Pancreas (tissue), 10 donors: Measurements from ENCODE around the gene ZNF566. TPM values are rescaled to one million over a fixed set of nuclear protein-coding genes. Genes with fewer than 3 reads are reported as not detected.

ENCODE experiments used
- ATAC-seq, 4 donors: fragments of 200-7000 bp; cut with Tn5 transposase; one replicate each; pipeline versions ENCODE4 v1.8.0 to v1.9.1; 2020; ENCODE audit warnings: mild to moderate bottlenecking in 4 of 4, moderate library complexity in 4 of 4
- DNase-seq, 6 donors: peaks; one replicate each; pipeline ENCODE4 v3.0.0-alpha.2; 2020
- FAIRE-seq: peaks from 2 replicates; lab custom pipeline; 2012; peaks lifted over from hg19 to GRCh38; lab: Jason Lieb, UNC
- H3K27ac ChIP-seq, 4 donors: fragments of 200-600 bp; sonication (generic); 1 replicate in 3 of 4; 2 replicates in 1 of 4; pipeline versions ENCODE4 v1.5.0 to v1.8.0; 2020
- H3K27me3 ChIP-seq, 4 donors: fragments of 200-600 bp; one replicate each; pipeline ENCODE4 v1.8.0; 2021
- H3K36me3 ChIP-seq, 3 donors: fragments of 200-600 bp; sonication (generic) in 1 of 3; one replicate each; pipeline versions ENCODE4 v1.5.0 to v1.8.0; 2020 to 2021
- H3K4me1 ChIP-seq, 3 donors: fragments of 200-600 bp; one replicate each; pipeline ENCODE4 v1.8.0; 2021
- H3K4me3 ChIP-seq, 4 donors: fragments of 200-600 bp; sonication (generic) in 2 of 4; one replicate each; pipeline versions ENCODE4 v1.5.0 to v1.8.0; 2020 to 2021
- H3K9me3 ChIP-seq, 4 donors: fragments of 200-600 bp; one replicate each; pipeline ENCODE4 v1.8.0; 2021
- WGBS, 2 donors: extraction: QIAGEN DNeasy Blood & Tissue Kit; methylation state at CpG; one replicate each; pipeline ENCODE4 v1.1.7; 2013; 5-methylcytosine and 5-hydroxymethylcytosine counted together
- intact Hi-C, 3 donors: fragments of 100-400 bp; cut with DNase I; formaldehyde crosslinking; loops; one replicate each; pipeline versions ENCODE4 v1.11.1 to v1.14.2; 2022
- polyA plus RNA-seq, 2 donors: library from polyadenylated mRNA; stranded (reverse); fragments of 200-250 nt; gene quantifications; one replicate each; pipeline ENCODE4 v1.2.3, GENCODE V29; 2013
- total RNA-seq, 6 donors: library from RNA; stranded (reverse); fragmentation: NEBNext Ultra II Directional in 4 of 6; extraction: Animal tissue kit (Norgen Biotek cat#: 25700) in 4 of 6; gene quantifications; one replicate each; pipeline versions ENCODE4 v1.2.1 to v1.2.4, GENCODE V29; 2021 to 2023
- TF ChIP-seq, protein P1 (sequence below), 4 donors: fragments of 200-600 bp; sonication (generic) in 3 of 4; IDR thresholded peaks; one replicate each; pipeline versions ENCODE4 v1.5.0 to v1.8.0; 2021; ENCODE audit warnings: antibody characterized with exemption in 4 of 4
- donor health status: healthy with polysubstance abuse.
- donor health status: DM: no; HTN: no; CAD: no; lungs with moderate emphysema.
- donor health status: DM: no; HTN: no; CAD: no.
- donor health status: control.
- donor health status: control.
- donor health status: Bipolar disorder and iron deficiency.
- donor health status: DM: yes; HTN: yes; CAD: no.
- donor health status: DM: no; HTN: no; CAD: no.
- donor health status: DM: no; HTN: no; CAD: no.
- donor health status: DM: yes; HTN: yes; CAD: no.

The ZNF566 gene
- total RNA-seq (1 to 10 TPM; 3.4 to 6.9 (median 4.8) TPM), polyA plus RNA-seq (1 to 10 TPM; 2.9 to 6.2 TPM)

DNA sequence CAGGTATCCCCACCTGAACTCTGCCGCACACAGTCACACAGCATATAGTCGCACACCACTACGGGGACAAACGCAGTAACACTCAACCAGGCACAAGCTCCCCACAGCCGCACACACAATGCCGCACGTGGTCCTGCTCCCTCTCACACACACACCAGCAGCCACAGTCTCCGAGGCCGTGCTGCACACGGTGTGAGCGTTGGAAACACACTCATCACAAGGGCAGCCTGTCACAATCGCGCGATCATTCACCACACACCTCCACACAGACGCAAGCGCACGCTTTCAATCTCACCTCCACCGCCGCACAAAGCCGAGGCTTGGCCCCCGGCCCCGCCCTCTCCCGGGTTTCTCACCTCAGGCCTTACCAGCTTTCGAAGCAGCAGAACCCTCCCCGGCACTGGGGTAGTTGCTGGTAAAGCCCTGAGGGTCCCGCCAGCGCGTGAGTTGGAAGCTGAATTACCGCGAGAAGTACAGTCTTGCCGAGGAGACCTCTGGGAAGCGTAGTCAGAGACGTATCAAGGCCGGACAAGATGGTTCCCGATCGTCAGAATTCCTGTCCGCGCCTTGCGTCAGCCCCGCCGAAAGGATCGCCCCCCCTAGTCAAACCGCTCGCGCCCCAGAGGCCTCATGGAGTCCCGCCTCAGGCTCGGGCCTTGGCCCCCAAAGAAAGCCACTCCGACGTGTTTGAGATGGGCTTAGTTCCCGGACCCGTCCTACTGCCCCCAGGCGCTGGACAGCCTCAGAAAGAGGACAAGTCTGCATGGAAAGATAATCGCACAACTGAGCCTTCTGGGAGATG lies at the start of gene ZNF566:
Gene ZNF566 (minus strand): TSS at position 444 of the 802 bp plus-strand sequence. CDS start 13,004 bp downstream, outside the sequence.
- WGBS, 2 donors: 0% methylated on average over 53 of the region's 53 CpGs
- Histone ChIP-seq H3K9me3 (no peaks in the 10 kb centered on the region), H3K27me3 (no peaks in the 10 kb centered on the region), H3K4me3 (peak within 1 kb of the TSS; percentile 51 to 78 (median 66)), H3K36me3 (no peaks in the 10 kb centered on the region), H3K4me1 (peaks cover 0 to 7% (median 0%) of the 10 kb centered on the region in 3 donors), H3K27ac (peak within 1 kb of the TSS; percentile 74 to 95 (median 84))
- intact Hi-C loops: no loop called here
- DNase-seq (peak; percentile 84 to 94 (median 90)), ATAC-seq (peak; percentile 94 to 99 (median 98)), FAIRE-seq (no peak)
- TF ChIP-seq, protein P1, sequence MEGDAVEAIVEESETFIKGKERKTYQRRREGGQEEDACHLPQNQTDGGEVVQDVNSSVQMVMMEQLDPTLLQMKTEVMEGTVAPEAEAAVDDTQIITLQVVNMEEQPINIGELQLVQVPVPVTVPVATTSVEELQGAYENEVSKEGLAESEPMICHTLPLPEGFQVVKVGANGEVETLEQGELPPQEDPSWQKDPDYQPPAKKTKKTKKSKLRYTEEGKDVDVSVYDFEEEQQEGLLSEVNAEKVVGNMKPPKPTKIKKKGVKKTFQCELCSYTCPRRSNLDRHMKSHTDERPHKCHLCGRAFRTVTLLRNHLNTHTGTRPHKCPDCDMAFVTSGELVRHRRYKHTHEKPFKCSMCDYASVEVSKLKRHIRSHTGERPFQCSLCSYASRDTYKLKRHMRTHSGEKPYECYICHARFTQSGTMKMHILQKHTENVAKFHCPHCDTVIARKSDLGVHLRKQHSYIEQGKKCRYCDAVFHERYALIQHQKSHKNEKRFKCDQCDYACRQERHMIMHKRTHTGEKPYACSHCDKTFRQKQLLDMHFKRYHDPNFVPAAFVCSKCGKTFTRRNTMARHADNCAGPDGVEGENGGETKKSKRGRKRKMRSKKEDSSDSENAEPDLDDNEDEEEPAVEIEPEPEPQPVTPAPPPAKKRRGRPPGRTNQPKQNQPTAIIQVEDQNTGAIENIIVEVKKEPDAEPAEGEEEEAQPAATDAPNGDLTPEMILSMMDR (IDR thresholded peaks at IDR 0.05): no peak

DNA sequence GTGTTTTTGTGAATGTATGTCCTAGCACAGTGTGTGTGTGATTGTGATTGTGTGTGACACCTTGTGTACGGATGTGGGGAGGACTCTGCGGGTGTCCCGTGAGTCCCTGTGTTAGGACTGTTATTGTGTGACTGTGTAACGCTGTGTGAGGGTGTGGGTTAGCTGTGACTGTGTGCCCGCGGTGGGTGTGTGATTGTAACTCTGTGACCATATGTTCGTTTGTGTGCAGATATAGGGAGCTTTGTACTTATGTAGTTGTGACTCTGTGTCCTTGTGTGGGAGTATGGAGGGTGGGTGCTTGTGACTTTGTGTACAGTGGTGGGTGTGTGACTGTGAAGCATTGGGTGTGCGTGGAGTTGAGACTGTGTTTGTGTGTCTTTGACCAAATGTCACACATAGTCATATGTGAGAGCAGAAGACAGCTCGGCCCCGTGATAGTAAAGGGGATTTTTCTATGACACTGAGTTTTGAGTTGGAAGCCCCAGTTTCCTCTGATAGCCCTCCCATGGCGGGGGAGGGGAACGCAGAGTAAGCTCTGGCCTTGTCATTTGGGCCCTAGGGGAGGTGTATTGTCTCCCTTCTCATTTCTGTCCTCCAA lies 39.7 kb upstream of the ZNF566 start:
- TF ChIP-seq, protein P1 (IDR thresholded peaks at IDR 0.05): no peak
- Histone ChIP-seq H3K9me3 (peaks cover 0 to 2% (median 0%) of the 10 kb centered on the region in 4 donors), H3K4me3 (peak overlapping the region; percentile 48 to 69 (median 57)), H3K27me3 (no peaks in the 10 kb centered on the region), H3K27ac (peak overlapping the region; percentile 25 to 93 (median 82)), H3K4me1 (peaks cover 0 to 13% (median 9%) of the 10 kb centered on the region in 3 donors), H3K36me3 (peaks cover 0 to 1% (median 0%) of the 10 kb centered on the region in 3 donors)
- intact Hi-C loops: no loop called here
- WGBS, 2 donors: 4 to 7% methylated on average over 12 of the region's 12 CpGs
- ATAC-seq: peak; percentile 9 to 24 (median 14)
- no peak for FAIRE-seq
- DNase-seq: peak in 1 of 6 donors; percentile 12

DNA sequence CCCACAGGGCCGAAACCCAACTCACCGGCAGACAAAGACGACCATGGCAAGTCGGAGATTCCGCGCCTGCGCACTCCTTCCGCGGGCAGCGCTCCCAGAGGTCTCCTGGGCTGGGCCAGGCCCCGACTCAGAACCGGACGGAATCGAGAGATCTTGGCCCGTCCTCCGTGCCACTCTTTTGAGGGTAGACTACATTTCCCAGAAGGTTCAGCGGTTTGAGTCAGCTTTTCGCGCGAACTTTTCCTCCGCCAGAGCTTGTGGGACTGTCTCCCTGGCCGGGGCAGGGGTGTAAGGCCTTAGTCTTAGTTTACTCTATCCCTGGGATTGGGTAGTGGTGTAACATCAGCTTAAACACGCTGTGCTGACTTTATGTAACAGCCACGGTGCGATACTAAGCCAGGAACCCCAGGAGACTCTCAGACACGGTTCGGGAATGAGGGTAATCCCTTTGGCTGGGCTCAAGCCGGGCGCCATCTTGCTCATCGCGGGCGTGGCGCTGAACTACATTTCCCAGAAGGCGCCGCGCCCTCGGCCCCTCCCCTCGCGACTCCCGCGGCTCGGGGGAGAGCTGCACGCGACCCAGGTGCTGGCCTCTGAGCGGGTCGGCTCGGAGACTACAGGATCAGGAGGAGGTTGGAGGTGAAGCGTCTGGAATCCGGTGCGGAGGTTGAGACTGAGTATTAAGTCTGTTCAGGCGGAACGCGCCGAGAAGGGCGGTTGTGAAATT lies 39.0 kb upstream of the ZNF566 start, which contains the start of gene ZNF260:
Gene ZNF260 (minus strand): TSS at position 78 of the 727 bp plus-strand sequence. CDS start 13,033 bp downstream, outside the sequence.
- Histone ChIP-seq H3K36me3 (no peaks in the 10 kb centered on the region), H3K27ac (peak within 1 kb of the TSS; percentile 25 to 93 (median 82)), H3K4me3 (peak within 1 kb of the TSS; percentile 48 to 69 (median 57)), H3K4me1 (peaks cover 0 to 13% (median 9%) of the 10 kb centered on the region in 3 donors), H3K27me3 (no peaks in the 10 kb centered on the region), H3K9me3 (no peaks in the 10 kb centered on the region)
- WGBS, 2 donors: 0% methylated on average over 55 of the region's 55 CpGs
- FAIRE-seq (peak; percentile 57), ATAC-seq (peak; percentile 96 to 98 (median 97)), DNase-seq (peak; percentile 96 to 98 (median 97))
- TF ChIP-seq, protein P1 (IDR thresholded peaks at IDR 0.05): no peak
- intact Hi-C loops: no loop called here

DNA sequence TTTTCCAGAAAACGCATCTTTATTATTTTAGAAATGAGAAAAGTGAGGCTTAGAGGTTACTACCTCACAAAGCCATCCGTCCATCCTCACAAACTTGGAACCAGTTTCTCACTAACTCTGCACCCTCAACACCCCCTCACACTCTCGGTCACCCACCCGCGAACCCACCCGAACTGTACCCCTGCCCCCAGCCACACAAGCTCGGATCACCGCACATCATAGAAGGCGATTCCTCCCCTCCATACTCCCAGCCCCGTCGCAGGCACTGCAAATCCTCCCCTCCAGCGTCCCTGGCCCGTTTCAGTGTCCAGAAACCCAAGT lies 38.5 kb upstream of the ZNF566 start:
- TF ChIP-seq, protein P1 (IDR thresholded peaks at IDR 0.05): no peak
- no peak for FAIRE-seq
- WGBS, 2 donors: 0 to 1% methylated on average over 13 of the region's 13 CpGs
- no peak for ATAC-seq
- intact Hi-C loops: no loop called here
- Histone ChIP-seq H3K9me3 (no peaks in the 10 kb centered on the region), H3K4me1 (peaks cover 0 to 13% (median 9%) of the 10 kb centered on the region in 3 donors), H3K27ac (peak overlapping the region; percentile 25 to 93 (median 82)), H3K27me3 (no peaks in the 10 kb centered on the region), H3K4me3 (peak overlapping the region; percentile 48 to 69 (median 57)), H3K36me3 (no peaks in the 10 kb centered on the region)
- no peak for DNase-seq
